ENCODE measurements around the gene TSHZ2.

DNA sequence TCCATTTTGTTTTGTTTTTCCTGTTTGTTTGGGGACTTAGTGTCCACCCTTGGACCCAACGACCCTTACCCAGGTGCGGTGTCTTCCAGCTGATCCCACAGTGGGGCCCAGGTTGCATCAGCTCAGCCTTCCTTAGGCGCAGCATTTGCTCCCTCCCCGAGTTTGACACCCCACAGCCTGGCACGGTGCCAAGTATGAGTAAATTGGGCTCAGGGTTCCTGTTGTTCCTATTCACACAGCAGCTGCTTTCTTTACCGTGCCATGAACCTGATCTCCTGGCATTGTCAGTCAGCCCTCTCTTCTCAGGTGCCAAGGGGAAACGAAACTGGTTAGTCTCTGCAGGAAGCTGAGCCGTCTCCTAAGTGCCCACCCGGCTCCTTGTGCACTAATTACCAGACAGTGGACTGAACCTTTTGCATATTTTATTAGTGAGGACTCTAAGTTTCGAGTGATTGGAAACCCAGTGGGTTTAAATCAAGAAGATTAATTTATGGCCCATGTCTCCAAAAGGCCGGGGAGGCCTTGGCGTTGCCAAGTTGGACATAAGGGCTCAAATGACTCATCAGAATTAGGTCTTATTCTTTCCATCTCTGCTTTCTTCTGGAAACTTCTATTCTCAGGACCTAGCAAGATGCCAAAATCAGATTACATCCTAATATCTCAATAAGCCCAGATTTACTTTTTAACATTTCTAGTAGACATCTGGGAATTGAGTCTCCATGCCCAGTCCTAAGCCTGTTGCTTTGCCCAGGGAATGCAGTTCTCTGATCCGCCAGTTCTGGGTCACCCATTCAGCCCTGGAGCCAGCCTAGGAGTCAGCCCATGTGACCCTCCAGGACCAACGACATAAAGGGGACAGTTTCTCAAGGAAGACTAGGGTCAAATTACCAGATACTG is 68.8 kb downstream of the TSHZ2 start:
- no peak for TF ChIP-seq FOXK2 (IDR thresholded peaks at IDR 0.05)
- TF ChIP-seq HDGF (IDR thresholded peaks at IDR 0.05; ENCODE audit: borderline replicate concordance): no peak
- no peak for TF ChIP-seq TARDBP (IDR thresholded peaks at IDR 0.05)
- TF ChIP-seq FOXM1 (IDR thresholded peaks at IDR 0.05; ENCODE audit: borderline replicate concordance): no peak
- TF ChIP-seq SP1 (IDR thresholded peaks at IDR 0.05): no peak
- TF ChIP-seq, protein P1, sequence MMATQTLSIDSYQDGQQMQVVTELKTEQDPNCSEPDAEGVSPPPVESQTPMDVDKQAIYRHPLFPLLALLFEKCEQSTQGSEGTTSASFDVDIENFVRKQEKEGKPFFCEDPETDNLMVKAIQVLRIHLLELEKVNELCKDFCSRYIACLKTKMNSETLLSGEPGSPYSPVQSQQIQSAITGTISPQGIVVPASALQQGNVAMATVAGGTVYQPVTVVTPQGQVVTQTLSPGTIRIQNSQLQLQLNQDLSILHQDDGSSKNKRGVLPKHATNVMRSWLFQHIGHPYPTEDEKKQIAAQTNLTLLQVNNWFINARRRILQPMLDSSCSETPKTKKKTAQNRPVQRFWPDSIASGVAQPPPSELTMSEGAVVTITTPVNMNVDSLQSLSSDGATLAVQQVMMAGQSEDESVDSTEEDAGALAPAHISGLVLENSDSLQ (IDR thresholded peaks at IDR 0.05): no peak

All from HEK293T (cell line).